Ovary (tissue), 9 donors: Measurements from ENCODE around the gene AP2B1. TPM values are rescaled to one million over a fixed set of nuclear protein-coding genes. Genes with fewer than 3 reads are reported as not detected.

Experiments
- DNase-seq, 5 donors: peaks; one replicate each; pipeline ENCODE4 v3.0.0-alpha.2; 2019 to 2020
- H3K27ac ChIP-seq, 2 donors: fragments of 200-600 bp; one replicate each; pipeline versions ENCODE4 v1.5.1 to v1.8.0; 2019 to 2022
- H3K27me3 ChIP-seq: fragments of 200-600 bp; one replicate; pipeline ENCODE4 v1.8.0; 2022
- H3K36me3 ChIP-seq: fragments of 200-600 bp; sonication (generic); one replicate; pipeline ENCODE4 v1.5.1; 2019
- H3K4me1 ChIP-seq: one replicate; pipeline ENCODE4 v1.8.1; 2013; ENCODE audit warnings: mild to moderate bottlenecking, moderate library complexity; ENCODE audit not compliant: insufficient read depth
- H3K4me3 ChIP-seq: fragments of 200-600 bp; sonication (generic); one replicate; pipeline ENCODE4 v1.5.1; 2017
- H3K9me3 ChIP-seq, 2 donors: fragments of 200-600 bp in 1 of 2; sonication (generic) in 1 of 2; one replicate each; pipeline versions ENCODE4 v1.5.1 to v1.8.1; 2013 to 2019; ENCODE audit warnings: mild to moderate bottlenecking in 1 of 2, moderate library complexity in 1 of 2
- EP300 ChIP-seq: sonication (generic); formaldehyde crosslinking; IDR thresholded peaks from one replicate; pipeline ENCODE4 v1.6.1; 2017; ENCODE audit warnings: antibody characterized with exemption
- POLR2A ChIP-seq: fragments of 450-650 bp; IDR thresholded peaks from one replicate; pipeline ENCODE4 v1.6.1; 2017; ENCODE audit warnings: antibody characterized with exemption, mild to moderate bottlenecking, moderate library complexity
- WGBS, 3 donors: extraction: QIAGEN DNeasy Blood & Tissue Kit in 1 of 3; methylation state at CpG; one replicate each; pipeline versions ENCODE4 v1.1.5 to v1.1.7; 2013 to 2017; 5-methylcytosine and 5-hydroxymethylcytosine counted together
- intact Hi-C, 4 donors: fragments of 100-400 bp; cut with DNase I; formaldehyde crosslinking; loops; one replicate each; pipeline versions ENCODE4 v1.11.0 to v1.15.1; 2022 to 2023
- polyA plus RNA-seq, 2 donors: library from polyadenylated mRNA; stranded (reverse); fragments of 200-250 nt in 1 of 2; fragments of 350-450 nt in 1 of 2; fragmentation: Illumina TruSeq in 1 of 2; extraction: RNeasy Lipid Tissue Mini Kit (QIAGEN cat#74804) in 1 of 2; gene quantifications; one replicate each; pipeline ENCODE4 v1.2.3, GENCODE V29; 2013 to 2014
- total RNA-seq, 7 donors: library from RNA; depleted of rRNA in 2 of 7; stranded (reverse); fragments of >200 nt in 2 of 7; fragmentation: NEBNext Ultra II Directional in 3 of 7; extraction: Animal tissue kit (Norgen Biotek cat#: 25700) in 3 of 7; gene quantifications; one replicate each; pipeline versions ENCODE4 v1.1.0 to v1.2.4, GENCODE V29; 2016 to 2023
- TF ChIP-seq, protein P1 (sequence below), 3 donors: fragments of 450-650 bp in 2 of 3; fragments of 200-600 bp in 1 of 3; IDR thresholded peaks; one replicate each; pipeline versions ENCODE4 v1.5.1 to v1.8.0; 2016 to 2022; ENCODE audit warnings: antibody characterized with exemption in 3 of 3, mild to moderate bottlenecking in 1 of 3
- donor health status: DM: no; HTN: no; CAD: no; lungs with moderate emphysema.
- donor health status: DM: no; HTN: no; CAD: no.
- donor health status: Bipolar disorder and iron deficiency.
- donor health status: DM: yes; HTN: yes; CAD: no.
- donor health status: DM: no; HTN: no; CAD: no.
- donor health status: DM: yes; HTN: yes; CAD: no.

Gene AP2B1
- total and polyA plus RNA-seq, 9 donors, result 42.6 to 170 (median 139) TPM

DNA sequence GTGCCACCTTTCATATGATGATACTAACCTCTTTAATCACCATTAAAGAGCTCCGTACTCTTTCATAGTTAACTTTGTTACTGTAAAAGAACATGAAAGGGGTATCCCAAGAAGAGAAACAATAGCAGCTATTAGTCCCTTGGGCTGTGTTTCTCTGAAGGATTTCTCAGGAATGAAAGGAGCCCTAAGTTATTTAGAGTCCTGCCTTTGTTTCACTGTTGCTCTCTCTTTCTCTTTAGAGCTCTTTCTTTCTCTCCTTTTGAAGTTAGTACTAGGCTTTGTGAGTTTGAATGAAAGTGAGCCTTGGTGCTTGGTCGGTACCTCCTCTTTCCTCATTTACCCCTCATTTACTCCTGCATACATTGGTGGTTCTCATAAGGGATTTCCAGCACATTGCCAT, 123.8 kb downstream of the AP2B1 start:
- Histone ChIP-seq H3K36me3 (no peaks in the 10 kb centered on the region), H3K27ac (no peak overlapping the region), H3K9me3 (no peaks in the 10 kb centered on the region), H3K27me3 (no peaks in the 10 kb centered on the region), H3K4me1 (peaks cover 2% of the 10 kb centered on the region), H3K4me3 (no peak overlapping the region)
- intact Hi-C loops, result no loop called here
- TF ChIP-seq EP300 (no peak), POLR2A (no peak)
- TF ChIP-seq, protein P1, sequence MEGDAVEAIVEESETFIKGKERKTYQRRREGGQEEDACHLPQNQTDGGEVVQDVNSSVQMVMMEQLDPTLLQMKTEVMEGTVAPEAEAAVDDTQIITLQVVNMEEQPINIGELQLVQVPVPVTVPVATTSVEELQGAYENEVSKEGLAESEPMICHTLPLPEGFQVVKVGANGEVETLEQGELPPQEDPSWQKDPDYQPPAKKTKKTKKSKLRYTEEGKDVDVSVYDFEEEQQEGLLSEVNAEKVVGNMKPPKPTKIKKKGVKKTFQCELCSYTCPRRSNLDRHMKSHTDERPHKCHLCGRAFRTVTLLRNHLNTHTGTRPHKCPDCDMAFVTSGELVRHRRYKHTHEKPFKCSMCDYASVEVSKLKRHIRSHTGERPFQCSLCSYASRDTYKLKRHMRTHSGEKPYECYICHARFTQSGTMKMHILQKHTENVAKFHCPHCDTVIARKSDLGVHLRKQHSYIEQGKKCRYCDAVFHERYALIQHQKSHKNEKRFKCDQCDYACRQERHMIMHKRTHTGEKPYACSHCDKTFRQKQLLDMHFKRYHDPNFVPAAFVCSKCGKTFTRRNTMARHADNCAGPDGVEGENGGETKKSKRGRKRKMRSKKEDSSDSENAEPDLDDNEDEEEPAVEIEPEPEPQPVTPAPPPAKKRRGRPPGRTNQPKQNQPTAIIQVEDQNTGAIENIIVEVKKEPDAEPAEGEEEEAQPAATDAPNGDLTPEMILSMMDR (IDR thresholded peaks at IDR 0.05), result no peak
- WGBS, 3 donors, result 93 to 97% (median 94%) methylated on average over 2 of the region's 2 CpGs
- no peak for DNase-seq

DNA sequence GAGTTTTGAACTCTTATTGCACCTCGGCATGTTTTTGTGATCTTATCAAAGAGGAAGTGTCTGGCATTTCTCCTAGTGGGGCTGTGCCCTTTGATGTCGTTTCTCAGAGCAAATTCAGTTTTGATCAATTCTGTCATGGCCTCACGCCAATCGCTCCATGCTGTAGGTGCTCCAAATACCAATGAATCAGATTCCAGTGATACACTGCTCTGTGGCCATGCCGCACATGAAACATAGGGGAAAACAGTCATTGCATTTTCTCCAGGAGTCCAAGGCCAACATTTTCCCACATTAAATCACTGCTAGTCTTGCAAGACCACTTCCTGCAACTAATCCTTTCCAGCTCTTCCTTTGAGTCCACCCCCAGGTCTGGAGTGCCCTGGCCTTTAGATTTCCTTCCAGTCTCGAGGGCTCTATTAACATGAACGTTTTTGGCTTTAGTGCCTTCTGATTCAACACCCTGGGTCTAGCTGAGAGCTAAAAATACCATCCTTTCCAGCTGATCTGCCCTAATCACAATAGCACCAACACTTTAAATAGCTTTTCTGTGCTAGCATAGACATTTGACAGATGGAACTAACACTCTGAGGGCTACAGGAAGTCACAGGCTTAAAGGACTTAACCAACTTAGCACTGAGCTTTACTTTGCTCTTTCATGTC, 126.1 kb downstream of the AP2B1 start:
- DNase-seq, result peak in 1 of 5 donors; percentile 36
- H3K4me1 ChIP-seq, result peaks cover 9% of the 10 kb centered on the region
- WGBS, 3 donors, result 19 to 21% (median 20%) methylated on average over 7 of the region's 7 CpGs
- TF ChIP-seq EP300, result no peak
- TF ChIP-seq, protein P1 (IDR thresholded peaks at IDR 0.05), result no peak
- TF ChIP-seq POLR2A, result no peak
- H3K4me3 ChIP-seq, result no peak overlapping the region
- H3K9me3 ChIP-seq, result no peaks in the 10 kb centered on the region
- intact Hi-C loops, result no loop called here
- H3K27ac ChIP-seq, result peak overlapping the region in 1 of 2 donors; percentile 3
- H3K27me3 ChIP-seq, result no peaks in the 10 kb centered on the region
- no peaks in the 10 kb centered on the region for H3K36me3 ChIP-seq

DNA sequence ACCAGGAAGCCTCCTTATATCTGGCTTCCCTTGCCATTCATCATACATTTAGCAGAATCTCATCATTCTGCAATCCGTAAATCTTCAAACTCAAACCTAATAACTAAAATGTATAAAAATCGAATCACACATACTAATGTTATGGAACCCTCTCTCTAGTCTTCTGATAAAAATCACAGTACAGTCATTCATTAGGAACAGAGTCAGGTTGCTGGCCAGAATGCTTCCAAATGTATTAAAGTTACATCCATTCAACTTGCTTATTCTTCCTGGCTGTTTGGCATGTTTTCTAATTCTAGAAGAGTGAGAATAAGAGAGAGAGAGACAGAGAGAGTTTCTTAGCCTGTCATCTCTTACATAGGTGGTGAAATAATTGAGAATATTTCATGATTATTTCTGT, 127.9 kb downstream of the AP2B1 start:
- H3K4me1 ChIP-seq, result peaks cover 11% of the 10 kb centered on the region

DNA sequence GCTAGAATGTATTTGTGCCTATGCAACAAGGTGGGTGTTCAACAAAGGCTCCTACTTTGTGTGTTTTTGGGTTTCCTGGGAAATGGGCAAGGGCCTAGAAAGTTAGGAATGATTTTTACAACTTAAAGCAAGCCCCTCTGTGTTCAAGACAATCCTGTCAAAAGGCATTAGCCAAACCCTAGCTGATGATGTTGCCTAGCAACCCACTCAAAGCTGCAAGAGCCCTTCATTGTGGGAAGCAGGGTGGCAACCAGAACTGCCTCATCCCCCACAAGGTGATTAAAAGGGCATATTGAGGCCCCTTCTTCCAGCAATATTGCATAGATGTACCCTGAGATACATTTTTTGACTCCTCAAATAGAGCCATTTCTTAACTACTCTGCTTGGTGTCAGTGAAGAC, 128.3 kb downstream of the AP2B1 start:
- H3K27me3 ChIP-seq, result no peaks in the 10 kb centered on the region
- no peak for DNase-seq
- H3K9me3 ChIP-seq, result no peaks in the 10 kb centered on the region
- peaks cover 11% of the 10 kb centered on the region for H3K4me1 ChIP-seq
- no peak overlapping the region for H3K4me3 ChIP-seq
- H3K36me3 ChIP-seq, result no peaks in the 10 kb centered on the region
- intact Hi-C loops, result no loop called here
- no peak overlapping the region for H3K27ac ChIP-seq
- TF ChIP-seq, protein P1 (IDR thresholded peaks at IDR 0.05), result no peak
- TF ChIP-seq EP300 (no peak), POLR2A (no peak)

More for the DNA sequence above, 127.9 kb downstream of the AP2B1 start:
- TF ChIP-seq POLR2A (no peak), EP300 (no peak)
- TF ChIP-seq, protein P1 (IDR thresholded peaks at IDR 0.05), result no peak
- Histone ChIP-seq H3K27me3 (no peaks in the 10 kb centered on the region), H3K36me3 (no peaks in the 10 kb centered on the region), H3K9me3 (no peaks in the 10 kb centered on the region), H3K27ac (no peak overlapping the region), H3K4me3 (no peak overlapping the region)
- intact Hi-C loops, result no loop called here
- 86 to 89% (median 87%) methylated on average over 2 of the region's 2 CpGs for WGBS, 3 donors
- DNase-seq, result no peak
